A549 (cell line): ENCODE measurements around the gene PHC2. TPM values are rescaled to one million over a fixed set of nuclear protein-coding genes. Genes with fewer than 3 reads are reported as not detected.

Experiments
- ATAC-seq, 2 experiments: fragments of 200-7000 bp in 1 of 2; fragments of >200 bp in 1 of 2; cut with Nextera tagmentation in 1 of 2; cut with Tn5 transposase in 1 of 2; 3 replicates each; pipeline versions ENCODE4 v1.8.0 to v1.9.1; 2018 to 2020; ENCODE audit warnings: mild to moderate bottlenecking in 1 of 2, moderate library complexity in 1 of 2
- CTCF ChIA-PET: fragments of 300-600 bp; sonication (Branson Sonifier 250); formaldehyde crosslinking; extraction: SDS; loops from one replicate; lab custom pipeline; 2021; ENCODE audit warnings: antibody characterized with exemption, inconsistent platforms; lab: Yijun Ruan, JAX
- POLR2A ChIA-PET: fragments of 350-600 bp; formaldehyde crosslinking; extraction: SDS; loops from one replicate; lab custom pipeline; 2021; ENCODE audit warnings: antibody characterized with exemption, inconsistent platforms; lab: Yijun Ruan, JAX
- DNase-seq, 2 experiments: peaks; one replicate each; pipeline versions ENCODE4 v3.0.0 to v3.0.0-alpha.2; 2011 to 2016; ENCODE audit warnings: low read depth in 1 of 2, low spot score in 1 of 2
- FAIRE-seq: peaks from 2 replicates; lab custom pipeline; 2011; peaks lifted over from hg19 to GRCh38; lab: Jason Lieb, UNC
- H3K27ac ChIP-seq, 2 experiments: fragments of >200 bp; sonication (Bioruptor Twin); formaldehyde crosslinking; 3 replicates each; pipeline ENCODE4 v1.5.1; 2016 to 2017
- H3K4me1 ChIP-seq: fragments of >200 bp; sonication (Bioruptor Twin); formaldehyde crosslinking; 3 replicates; pipeline ENCODE4 v1.6.1; 2016
- H3K4me2 ChIP-seq: fragments of >200 bp; sonication (Bioruptor Twin); formaldehyde crosslinking; 3 replicates; pipeline ENCODE4 v1.6.1; 2016
- H3K4me3 ChIP-seq: fragments of >200 bp; sonication (Bioruptor Twin); formaldehyde crosslinking; 3 replicates; pipeline ENCODE4 v1.5.1; 2016
- H3K9me3 ChIP-seq: fragments of >200 bp; sonication (Bioruptor Twin); formaldehyde crosslinking; 3 replicates; pipeline ENCODE4 v1.6.1; 2016
- ATOH8 ChIP-seq: fragments of 250-450 bp; sonication (Bioruptor Pico); IDR thresholded peaks from 2 replicates; pipeline ENCODE4 v1.5.0; 2020; ENCODE audit warnings: low read depth, mild to moderate bottlenecking, moderate library complexity
- CBX2 ChIP-seq: fragments of 200-600 bp; sonication (generic); IDR thresholded peaks from 2 replicates; pipeline ENCODE4 v1.6.1; 2016; ENCODE audit warnings: low read depth, mild to moderate bottlenecking, borderline replicate concordance
- CHD2 ChIP-seq: fragments of 150-350 bp; IDR thresholded peaks from 2 replicates; pipeline ENCODE4 v1.6.1; 2014; ENCODE audit warnings: low read length; ENCODE audit not compliant: partially characterized antibody
- E2F6 ChIP-seq: IDR thresholded peaks from 2 replicates; pipeline ENCODE4 v1.6.1; 2012; ENCODE audit warnings: low read depth, borderline replicate concordance
- FOSB ChIP-seq: fragments of 250-450 bp; sonication (Bioruptor Pico); IDR thresholded peaks from 2 replicates; pipeline ENCODE4 v1.5.0; 2020; ENCODE audit warnings: mild to moderate bottlenecking, moderate library complexity
- FOSL2 ChIP-seq, 2 experiments: fragments of 450-650 bp in 1 of 2; fragments of >200 bp in 1 of 2; sonication (Bioruptor Twin) in 1 of 2; formaldehyde crosslinking; IDR thresholded peaks; 2 replicates each; pipeline versions ENCODE4 v1.5.0 to v1.6.1; 2016 to 2020; ENCODE audit warnings: mild to moderate bottlenecking in 1 of 2, moderate library complexity in 1 of 2
- FOXS1 ChIP-seq: fragments of 250-450 bp; sonication (Bioruptor Pico); IDR thresholded peaks from 2 replicates; pipeline ENCODE4 v1.5.0; 2020; ENCODE audit warnings: mild to moderate bottlenecking, moderate library complexity
- HMGXB4 ChIP-seq: fragments of 250-450 bp; sonication (Bioruptor Pico); IDR thresholded peaks from 2 replicates; pipeline ENCODE4 v1.5.0; 2021; ENCODE audit warnings: mild to moderate bottlenecking, moderate library complexity, borderline replicate concordance
- HOXA7 ChIP-seq: fragments of 250-450 bp; sonication (Bioruptor Pico); IDR thresholded peaks from 2 replicates; pipeline ENCODE4 v1.5.0; 2020; ENCODE audit warnings: mild to moderate bottlenecking, moderate library complexity
- HOXB13 ChIP-seq: fragments of 250-450 bp; sonication (Bioruptor Pico); IDR thresholded peaks from 2 replicates; pipeline ENCODE4 v1.5.0; 2020; ENCODE audit warnings: low read depth, mild to moderate bottlenecking, moderate library complexity
- HOXB5 ChIP-seq: fragments of 250-450 bp; sonication (Bioruptor Pico); IDR thresholded peaks from 2 replicates; pipeline ENCODE4 v1.5.0; 2020; ENCODE audit warnings: mild to moderate bottlenecking, moderate library complexity
- KDM1A ChIP-seq: fragments of 200-600 bp; sonication (generic); IDR thresholded peaks from 2 replicates; pipeline ENCODE4 v1.6.1; 2016; ENCODE audit warnings: low read depth, mild to moderate bottlenecking
- MYC ChIP-seq: IDR thresholded peaks from 2 replicates; pipeline ENCODE4 v1.6.1; 2012; ENCODE audit warnings: mild to moderate bottlenecking, inconsistent platforms, low read length, improper control_type of control experiment, borderline replicate concordance
- NFE2L2 ChIP-seq: fragments of 150-350 bp; conservative IDR thresholded peaks from 2 replicates; pipeline ENCODE4 v1.6.1; 2014; ENCODE audit warnings: low read length
- NPAS2 ChIP-seq: fragments of 250-450 bp; sonication (Bioruptor Pico); IDR thresholded peaks from 2 replicates; pipeline ENCODE4 v1.8.0; 2022; ENCODE audit warnings: mild to moderate bottlenecking, moderate library complexity, borderline replicate concordance
- NR3C1 ChIP-seq: fragments of >200 bp; sonication (Bioruptor Twin); formaldehyde crosslinking; IDR thresholded peaks from 3 replicates; pipeline ENCODE4 v1.6.1; 2017
- PHF8 ChIP-seq: fragments of 200-600 bp; sonication (generic); IDR thresholded peaks from 2 replicates; pipeline ENCODE4 v1.6.1; 2016; ENCODE audit warnings: low read depth, mild to moderate bottlenecking, antibody characterized with exemption, moderate library complexity, borderline replicate concordance
- RCOR1 ChIP-seq: fragments of 150-350 bp; IDR thresholded peaks from 2 replicates; pipeline ENCODE4 v1.6.1; 2014; ENCODE audit warnings: antibody characterized with exemption, low read length, low read depth
- SMC3 ChIP-seq: fragments of >200 bp; sonication (Bioruptor Twin); formaldehyde crosslinking; IDR thresholded peaks from 3 replicates; pipeline ENCODE4 v1.6.1; 2018; ENCODE audit warnings: inconsistent platforms
- SREBF2 ChIP-seq: fragments of 450-650 bp; IDR thresholded peaks from 2 replicates; pipeline ENCODE4 v1.6.1; 2014; ENCODE audit warnings: mild to moderate bottlenecking, moderate library complexity
- TFCP2L1 ChIP-seq: fragments of 250-450 bp; sonication (Bioruptor Pico); IDR thresholded peaks from 2 replicates; pipeline ENCODE4 v1.5.0; 2021; ENCODE audit warnings: mild to moderate bottlenecking
- USF2 ChIP-seq: fragments of 450-650 bp; IDR thresholded peaks from 2 replicates; pipeline ENCODE4 v1.6.1; 2014; ENCODE audit warnings: antibody characterized with exemption
- ZSCAN20 ChIP-seq: fragments of 250-450 bp; sonication (Bioruptor Pico); IDR thresholded peaks from 2 replicates; pipeline ENCODE4 v1.8.0; 2022; ENCODE audit warnings: mild to moderate bottlenecking, moderate library complexity
- WGBS: methylation state at CpG from one replicate; pipeline ENCODE4 v1.1.6; 2017; ENCODE audit errors: missing lambda C conversion rate; 5-methylcytosine and 5-hydroxymethylcytosine counted together
- polyA plus RNA-seq, 4 experiments: library from polyadenylated mRNA; depleted of rRNA in 3 of 4; stranded (reverse); fragments of >200 nt; fragmentation: RNase III in 1 of 4; extraction: RNeasy Plus Mini Kit Qiagen cat#74134 plus additional on column Dnase treatment in 1 of 4; gene quantifications; 2 replicates in 3 of 4; 3 replicates in 1 of 4; pipeline ENCODE4 v1.2.3, GENCODE V29; 2011 to 2017
- TF ChIP-seq, protein P1 (sequence below): IDR thresholded peaks from 2 replicates; pipeline ENCODE4 v1.6.1; 2012

PHC2 gene
- polyA plus RNA-seq, 2 of the 4 experiments (the other 2 are of a cell fraction) = 29.9 to 33.2 TPM

GRCh38 chr1:33317354-33317753 is 113.5 kb downstream of the PHC2 start:
- FAIRE-seq = no peak
- no peaks in the 10 kb centered on the region for H3K4me1 ChIP-seq
- H3K4me3 ChIP-seq = no peak overlapping the region
- H3K27ac ChIP-seq = no peak overlapping the region
- CTCF ChIA-PET = no interaction called here
- no peak for TF ChIP-seq HMGXB4 (CRISPR knock-in tag)
- no peak for TF ChIP-seq HOXA7 (CRISPR knock-in tag)
- TF ChIP-seq KDM1A = no peak
- TF ChIP-seq SREBF2 = no peak
- no peak for TF ChIP-seq SMC3
- no peak for TF ChIP-seq TFCP2L1 (CRISPR knock-in tag)
- no peak for TF ChIP-seq NPAS2 (CRISPR knock-in tag)
- no peak for TF ChIP-seq FOSB (CRISPR knock-in tag)
- TF ChIP-seq, all 56 proteins: peak for 0
- no peaks in the 10 kb centered on the region for H3K9me3 ChIP-seq
- WGBS = 75% methylated on average over 1 of the region's 1 CpG
- ATAC-seq = no peak
- DNase-seq = no peak
- POLR2A ChIA-PET = no interaction called here
- H3K4me2 ChIP-seq = no peak overlapping the region

DNA sequence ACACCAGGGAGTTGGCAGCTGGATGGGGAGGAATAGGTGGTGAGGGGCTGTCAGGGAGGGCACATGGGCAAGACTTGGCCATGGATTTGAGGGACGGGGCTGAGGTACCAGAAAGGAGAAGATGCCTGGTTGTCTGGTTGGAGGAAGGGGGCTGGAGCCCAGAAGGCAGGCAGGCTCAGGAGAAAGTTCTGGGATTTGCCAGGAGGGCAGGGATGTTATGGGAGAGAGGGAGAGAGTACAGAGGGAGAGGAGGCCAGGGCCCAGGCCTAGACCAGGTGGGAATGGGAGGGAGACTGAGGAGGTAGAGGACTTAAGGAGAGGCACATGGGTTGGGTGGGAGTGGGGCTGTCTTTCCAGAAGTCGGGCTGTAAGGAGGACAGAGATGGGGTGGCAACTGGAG is 114.3 kb downstream of the PHC2 start:
- no peak overlapping the region for H3K4me2 ChIP-seq
- POLR2A ChIA-PET = no interaction called here
- TF ChIP-seq HMGXB4 (CRISPR knock-in tag) = no peak
- TF ChIP-seq, protein P1, sequence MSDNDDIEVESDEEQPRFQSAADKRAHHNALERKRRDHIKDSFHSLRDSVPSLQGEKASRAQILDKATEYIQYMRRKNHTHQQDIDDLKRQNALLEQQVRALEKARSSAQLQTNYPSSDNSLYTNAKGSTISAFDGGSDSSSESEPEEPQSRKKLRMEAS = no peak
- H3K9me3 ChIP-seq = no peaks in the 10 kb centered on the region
- no peaks in the 10 kb centered on the region for H3K4me1 ChIP-seq
- no peak for FAIRE-seq
- no peak overlapping the region for H3K27ac ChIP-seq
- no peak for ATAC-seq
- 71% methylated on average over 2 of the region's 2 CpGs for WGBS
- no peak for DNase-seq
- no peak overlapping the region for H3K4me3 ChIP-seq
- CTCF ChIA-PET = no interaction called here

- Histone ChIP-seq H3K4me1 (no peaks in the 10 kb centered on the region), H3K27ac (no peak overlapping the region), H3K4me2 (no peak overlapping the region), H3K4me3 (no peak overlapping the region), H3K9me3 (no peaks in the 10 kb centered on the region)
- FAIRE-seq (no peak), ATAC-seq (no peak), DNase-seq (no peak)
- 85% methylated on average over 8 of the region's 9 CpGs for WGBS
- ChIA-PET POLR2A (no interaction called here), CTCF (interaction anchor here (0.6 to 2.4 kb wide), 5 partner anchors 16 to 156 kb away, joined by 3 to 9 read pairs (median 4); no protein-coding TSS in a partner anchor)
- TF ChIP-seq HOXB5 (CRISPR knock-in tag) (no peak), SMC3 (no peak), KDM1A (no peak), ZSCAN20 (CRISPR knock-in tag) (no peak), RCOR1 (no peak), FOXS1 (no peak), USF2 (no peak), HMGXB4 (CRISPR knock-in tag) (no peak), NR3C1 (no peak), NFE2L2 (no peak), PHF8 (no peak), ATOH8 (CRISPR knock-in tag) (no peak), HOXB13 (CRISPR knock-in tag) (no peak), FOSL2 (IDR thresholded peaks at IDR 0.05) (no peak), FOSL2 (CRISPR knock-in tag; IDR thresholded peaks at IDR 0.05) (no peak), CBX2 (no peak), E2F6 (no peak), MYC (no peak), CHD2 (no peak), FOSB (CRISPR knock-in tag) (no peak)
Observed at GRCh38 chr1:33314416-33314815, 116.5 kb downstream of the PHC2 start.
